AML-193 (cell line): Measurements from ENCODE around the gene KRTAP20-2.

Experiments used
- DNase-seq, 2 experiments: peaks; one replicate each; lab custom pipeline; 2025; lab: John Stamatoyannopoulos, UW

KRTAP20-2 gene

DNA sequence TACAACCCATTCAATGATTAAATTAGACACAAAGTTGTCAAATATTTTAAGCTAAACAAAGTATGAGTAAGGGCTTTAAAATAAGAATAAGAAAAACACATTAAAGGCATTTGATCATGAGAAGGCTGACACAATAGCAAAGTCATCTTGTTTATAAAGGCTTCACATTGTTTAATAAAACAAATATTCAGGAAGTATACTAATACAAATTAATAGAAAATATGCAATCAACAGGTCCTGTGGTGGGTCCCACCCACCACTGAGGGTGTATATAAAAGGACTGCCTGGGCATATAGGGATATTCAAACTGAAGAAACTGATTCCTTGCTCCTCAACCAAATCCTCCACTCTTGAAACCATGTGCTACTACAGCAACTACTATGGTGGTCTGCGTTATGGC lies at the start of gene KRTAP20-2:
TSS of gene KRTAP20-2 (plus strand) at position 301 of the 400 bp plus-strand sequence. CDS start at position 359, 58 bp downstream.
- DNase-seq: no peak

DNA sequence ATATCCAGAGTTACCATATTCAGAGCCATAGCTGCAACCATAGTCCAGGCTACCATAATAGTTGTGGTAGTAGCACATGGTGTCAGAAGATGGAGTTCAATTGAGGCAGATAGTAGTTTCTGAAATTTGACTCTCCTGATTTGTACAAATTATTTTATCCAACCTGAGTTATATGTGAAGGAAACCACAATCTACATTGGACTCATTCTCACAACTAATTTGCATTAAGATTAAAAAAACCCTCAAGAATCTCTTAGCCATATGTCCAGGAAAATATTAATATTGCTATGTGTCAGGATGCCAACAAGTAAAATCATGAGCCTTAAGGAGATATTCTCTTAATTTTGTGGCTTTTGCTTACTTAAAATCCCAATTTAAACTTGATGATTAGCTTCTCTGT lies 44.7 kb upstream of the KRTAP20-2 start, which contains the start of gene KRTAP22-2:
TSS of gene KRTAP22-2 (minus strand) at position 101 of the 400 bp plus-strand sequence.
- no peak for DNase-seq

DNA sequence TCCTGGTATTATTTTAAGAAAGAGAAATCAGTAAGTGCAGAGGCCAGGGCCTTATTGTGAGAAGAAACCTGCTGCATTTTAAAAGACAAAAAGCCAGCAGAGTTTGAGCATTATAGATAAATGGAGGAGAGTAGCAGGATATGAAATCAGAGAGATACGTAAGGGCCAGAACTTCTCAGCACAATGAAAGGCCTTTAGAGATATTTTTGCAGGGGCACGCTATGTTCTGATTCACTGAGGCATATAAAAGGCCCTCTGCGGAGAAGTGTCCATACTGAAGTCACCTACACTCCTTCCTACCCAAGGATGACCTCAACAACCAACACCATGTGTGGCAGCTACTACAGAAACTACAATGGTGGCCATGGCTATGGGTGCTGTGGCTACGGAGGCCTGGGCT lies 42.9 kb upstream of the KRTAP20-2 start, which contains the start of gene KRTAP6-3:
TSS of gene KRTAP6-3 (plus strand) at position 301 of the 400 bp plus-strand sequence. CDS start at position 307, 6 bp downstream.
- no peak for DNase-seq

DNA sequence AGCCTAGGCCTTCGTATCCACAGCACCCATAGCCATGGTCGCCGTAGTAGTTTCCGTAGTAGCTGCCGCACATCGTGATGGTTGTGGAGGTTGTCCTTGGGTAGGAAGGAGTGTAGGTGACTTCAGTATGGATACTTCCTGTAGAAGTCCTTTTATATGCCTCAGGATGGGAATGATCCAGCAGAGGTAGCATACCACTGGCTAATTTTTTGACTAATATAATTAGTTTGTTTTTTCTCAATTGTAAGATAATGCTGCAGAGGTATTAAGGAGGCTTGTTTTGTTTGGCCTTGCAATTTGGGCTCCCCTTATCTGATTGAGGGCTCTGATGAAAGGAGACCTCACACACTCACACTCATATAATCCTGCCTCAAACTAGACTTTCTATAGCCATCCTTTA lies 36.2 kb upstream of the KRTAP20-2 start, which contains the start of gene KRTAP6-2:
TSS of gene KRTAP6-2 (minus strand) at position 101 of the 400 bp plus-strand sequence. CDS start at position 73, 28 bp downstream.
- no peak for DNase-seq

DNA sequence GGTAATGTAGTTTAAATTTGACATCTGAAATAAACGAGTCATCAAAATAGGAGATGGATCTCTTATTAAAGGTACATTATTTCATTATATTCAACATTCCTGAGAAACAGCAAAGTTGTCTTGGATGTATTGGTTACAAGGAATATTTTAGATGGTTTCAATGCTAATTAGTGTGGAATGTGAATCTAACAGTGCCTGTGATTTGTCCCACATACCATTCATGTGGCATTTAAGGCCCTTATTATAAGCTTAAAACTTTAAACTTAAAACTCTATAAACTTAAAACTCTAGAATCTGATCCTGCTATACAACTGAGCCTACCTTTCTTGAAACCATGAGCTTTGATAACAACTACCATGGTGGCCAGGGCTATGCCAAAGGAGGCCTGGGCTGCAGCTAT lies 34.2 kb upstream of the KRTAP20-2 start, which contains the start of gene KRTAP22-1:
TSS of gene KRTAP22-1 (plus strand) at position 301 of the 400 bp plus-strand sequence.
- DNase-seq: no peak

DNA sequence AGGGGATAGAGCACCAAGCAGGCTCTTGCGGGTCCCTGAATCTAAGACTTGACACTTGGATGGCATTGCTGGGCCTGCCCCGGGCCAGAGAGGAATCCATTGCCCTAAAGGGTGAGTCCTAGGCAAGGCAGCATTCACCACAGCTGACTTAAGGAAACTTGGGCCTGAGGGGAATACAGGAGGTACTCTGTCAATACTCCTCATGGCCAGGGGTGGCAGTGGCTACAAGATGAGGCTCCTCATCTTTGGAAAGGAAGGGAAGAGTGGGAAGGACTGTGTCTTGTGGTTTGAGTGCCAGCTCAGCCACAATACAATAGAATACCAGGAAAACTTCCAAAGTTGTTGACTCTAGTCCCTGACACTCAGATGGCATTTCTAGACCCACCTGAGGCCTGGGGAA lies 29.0 kb upstream of the KRTAP20-2 start:
- DNase-seq: no peak

DNA sequence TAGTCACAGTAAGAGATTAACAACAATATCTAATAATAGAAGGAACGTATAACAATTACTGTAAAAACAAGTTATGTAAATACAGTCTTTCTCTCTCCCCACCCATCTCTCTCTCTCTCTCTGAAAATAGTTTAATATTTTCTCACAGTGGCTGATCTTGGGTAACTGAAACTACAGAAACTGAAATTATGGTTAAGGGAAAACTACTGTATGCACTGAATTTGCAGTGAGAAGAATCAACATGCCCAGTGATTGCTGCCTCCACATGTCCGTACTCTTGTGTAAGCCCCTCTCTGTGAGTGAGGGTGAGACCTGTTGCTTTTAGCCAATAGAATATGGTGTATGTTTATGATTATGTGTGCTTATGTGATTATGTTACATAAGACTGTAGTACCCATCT lies 22.9 kb upstream of the KRTAP20-2 start:
- no peak for DNase-seq

DNA sequence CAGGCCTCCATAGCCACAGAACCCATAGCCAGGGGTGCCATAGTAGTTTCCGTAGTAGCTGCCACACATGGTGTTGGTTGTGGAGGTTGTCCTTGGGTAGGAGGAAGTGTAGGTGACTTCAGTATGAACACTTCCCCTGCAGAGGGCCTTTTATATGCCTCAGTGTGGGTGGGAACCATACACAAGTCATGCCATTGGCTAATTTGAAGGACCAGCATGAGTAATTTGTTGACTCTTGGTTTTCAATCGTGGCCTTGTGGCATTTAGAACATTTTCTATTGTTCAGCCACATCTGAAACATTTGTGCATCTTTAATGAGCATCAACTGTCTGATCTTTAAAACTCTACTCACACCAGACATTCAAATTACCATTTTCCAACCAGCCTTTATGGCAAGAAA lies 21.2 kb upstream of the KRTAP20-2 start, which contains the start of gene KRTAP6-1:
TSS of gene KRTAP6-1 (minus strand) at position 95 of the 400 bp plus-strand sequence. CDS start at position 69, 26 bp downstream.
- DNase-seq: no peak

DNA sequence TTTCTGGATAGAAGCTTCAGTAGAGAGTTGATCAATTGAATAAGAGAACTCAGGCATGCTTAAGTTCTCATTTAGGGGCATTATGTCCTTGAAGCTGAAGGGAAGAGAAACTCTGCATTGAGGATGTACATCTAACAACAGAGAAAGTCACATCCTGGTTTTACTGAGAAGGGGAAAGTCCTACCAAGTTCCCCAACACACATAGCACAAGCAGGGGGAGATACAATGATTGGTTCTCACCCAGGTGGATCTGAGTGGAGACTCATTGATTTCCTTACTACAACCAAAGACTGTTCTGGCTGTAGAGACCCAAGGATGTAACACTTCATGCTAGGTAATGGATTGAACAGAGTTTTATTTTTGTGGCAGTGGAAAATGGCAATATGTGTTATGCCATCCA lies 19.8 kb upstream of the KRTAP20-2 start:
- DNase-seq: no peak

DNA sequence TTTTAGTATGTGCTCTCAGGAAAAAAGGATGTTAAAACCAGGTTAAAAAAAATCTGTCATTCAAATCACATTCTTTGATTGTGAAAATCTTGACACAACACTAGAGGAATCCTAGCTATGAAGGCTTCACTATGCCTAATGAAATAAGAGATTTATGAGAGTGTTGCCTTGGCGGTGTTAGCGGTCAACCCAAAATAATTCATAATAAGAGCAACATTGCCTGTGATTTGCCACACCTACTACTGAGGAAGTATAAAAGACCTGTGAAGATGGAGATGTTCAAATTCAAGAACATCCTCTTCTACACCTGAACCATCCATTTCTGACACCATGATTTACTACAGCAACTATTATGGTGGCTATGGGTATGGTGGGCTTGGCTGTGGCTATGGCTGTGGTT lies 18.9 kb upstream of the KRTAP20-2 start, which contains the start of gene KRTAP20-1:
TSS of gene KRTAP20-1 (plus strand) at position 301 of the 400 bp plus-strand sequence. CDS start at position 331, 30 bp downstream.
- DNase-seq: no peak

DNA sequence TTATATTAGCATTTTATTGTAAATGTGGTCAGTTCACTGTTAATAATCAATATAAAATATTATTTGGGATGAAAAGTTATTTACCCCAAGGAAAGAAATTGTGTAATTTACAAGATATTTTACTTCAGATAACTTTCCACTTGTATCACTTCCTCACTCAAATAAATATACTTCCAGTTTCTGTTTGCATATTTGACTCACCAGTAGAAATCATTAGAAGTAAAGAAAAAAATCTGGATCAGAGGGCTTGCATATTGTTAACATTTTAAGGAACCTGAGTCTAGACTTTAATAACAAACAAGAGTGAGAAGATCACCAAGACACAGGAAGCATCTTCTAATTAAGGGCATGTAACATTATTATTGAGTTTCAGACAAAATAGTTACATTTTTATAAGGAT lies 14.9 kb upstream of the KRTAP20-2 start:
- no peak for DNase-seq

DNA sequence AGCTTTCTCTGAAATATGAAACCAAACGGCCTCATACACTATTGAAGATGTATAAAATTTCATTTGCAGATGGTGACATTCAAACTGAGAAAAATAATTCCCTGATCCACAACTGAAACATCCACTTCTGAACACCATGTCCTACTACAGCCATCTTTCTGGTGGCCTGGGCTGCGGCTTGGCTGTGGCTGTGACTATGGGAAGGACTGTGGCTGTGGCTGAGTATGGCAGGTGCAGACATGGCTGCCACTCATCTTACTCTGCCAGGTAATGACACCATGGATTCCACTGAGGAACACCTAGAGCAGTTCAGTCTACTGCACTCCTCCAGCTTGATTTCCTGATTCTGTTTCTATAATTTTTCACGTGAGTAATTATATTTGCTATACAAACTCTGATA lies 14.5 kb upstream of the KRTAP20-2 start, which contains the start of gene KRTAP20-4:
TSS of gene KRTAP20-4 (plus strand) at position 106 of the 400 bp plus-strand sequence.
- no peak for DNase-seq

DNA sequence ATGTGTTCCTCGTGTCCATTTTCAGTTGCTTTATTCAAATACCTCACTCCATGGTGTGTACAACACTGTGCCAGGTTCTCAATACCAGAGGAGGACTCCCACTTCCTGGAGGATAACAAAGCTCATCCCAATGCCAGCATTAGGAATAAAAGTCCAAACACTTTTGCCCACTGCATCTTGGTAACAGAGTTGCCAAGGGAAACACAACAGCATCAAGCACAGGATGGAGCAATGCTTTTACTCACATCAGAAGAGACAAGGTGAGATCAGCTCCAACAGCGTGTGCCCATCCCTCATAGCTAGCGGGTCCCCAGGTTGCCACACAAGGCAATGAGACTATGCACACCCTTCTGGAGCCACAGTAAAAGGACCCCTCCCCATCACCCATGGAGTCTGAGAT lies 11.6 kb upstream of the KRTAP20-2 start:
- no peak for DNase-seq

DNA sequence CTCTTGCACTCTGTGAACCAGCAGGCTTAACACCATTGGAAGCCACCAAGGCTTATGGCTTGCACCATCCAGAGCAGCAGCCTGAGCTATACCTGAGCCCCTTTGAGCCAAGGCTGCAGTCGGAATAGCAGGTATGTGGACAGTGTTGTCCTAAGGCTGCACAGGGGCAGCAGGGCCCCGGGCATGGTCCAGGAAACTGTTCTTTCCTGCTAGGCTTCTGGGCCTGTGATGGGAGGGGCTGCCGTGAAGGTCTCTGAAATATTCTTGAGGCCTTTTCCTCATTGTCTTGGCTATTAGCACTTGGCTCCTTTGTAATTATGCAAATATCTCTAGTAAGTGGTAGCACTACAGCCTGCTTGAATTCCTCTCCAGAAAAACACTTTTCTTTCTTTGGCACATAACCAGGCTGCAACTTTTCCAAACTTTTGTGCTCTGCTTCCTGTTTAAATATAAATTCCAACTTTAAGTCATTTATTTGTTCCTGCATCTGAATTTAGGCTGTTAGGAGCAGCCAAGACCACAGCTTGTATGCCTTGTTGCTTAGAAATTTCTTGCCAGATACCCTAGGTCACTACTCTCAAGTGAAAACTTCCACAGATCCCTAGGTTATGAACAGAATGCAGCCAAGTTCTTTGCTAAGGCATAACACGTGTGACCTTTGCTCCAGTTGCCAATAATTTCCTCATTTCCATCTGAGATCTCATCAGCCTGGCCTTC lies 9.4 kb upstream of the KRTAP20-2 start:
- no peak for DNase-seq

DNA sequence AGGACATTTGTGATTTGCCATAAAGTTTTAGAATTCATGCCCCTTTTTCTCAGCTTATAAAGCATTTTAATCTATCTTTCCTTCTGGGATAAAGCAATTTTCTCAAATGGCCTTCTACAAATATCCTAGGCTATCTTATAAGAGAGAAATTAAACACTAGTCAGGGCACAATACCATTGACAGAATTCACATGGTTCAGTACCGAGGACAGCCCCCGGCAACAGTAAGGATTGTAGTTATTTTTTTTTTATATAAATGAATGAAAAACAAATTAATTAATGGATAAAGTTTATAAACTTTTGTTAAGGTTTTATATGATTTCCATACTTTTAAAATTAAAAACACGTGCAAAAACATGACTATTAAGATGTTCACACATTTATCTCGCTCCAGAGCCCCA lies 6.9 kb upstream of the KRTAP20-2 start:
- DNase-seq: no peak

DNA sequence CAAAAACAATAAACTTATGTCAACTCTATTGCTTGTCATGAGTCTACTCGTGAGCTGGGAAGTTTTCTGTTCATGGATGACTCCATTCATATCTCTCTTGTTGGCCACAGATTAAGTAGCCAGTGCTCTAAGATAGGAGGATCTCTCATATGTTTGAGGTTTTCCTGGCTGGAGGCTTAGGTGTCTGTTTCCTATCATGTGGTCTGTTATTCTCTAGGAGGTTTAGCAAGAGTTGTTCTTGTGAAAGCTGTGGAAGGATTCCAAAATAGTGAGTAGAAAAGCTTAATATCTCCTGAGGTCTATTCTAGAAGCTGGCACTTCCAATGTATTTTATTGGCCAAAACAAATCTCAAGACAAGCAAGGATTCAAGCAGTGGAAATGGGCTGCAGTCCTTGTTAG lies 5.8 kb upstream of the KRTAP20-2 start:
- DNase-seq: no peak

DNA sequence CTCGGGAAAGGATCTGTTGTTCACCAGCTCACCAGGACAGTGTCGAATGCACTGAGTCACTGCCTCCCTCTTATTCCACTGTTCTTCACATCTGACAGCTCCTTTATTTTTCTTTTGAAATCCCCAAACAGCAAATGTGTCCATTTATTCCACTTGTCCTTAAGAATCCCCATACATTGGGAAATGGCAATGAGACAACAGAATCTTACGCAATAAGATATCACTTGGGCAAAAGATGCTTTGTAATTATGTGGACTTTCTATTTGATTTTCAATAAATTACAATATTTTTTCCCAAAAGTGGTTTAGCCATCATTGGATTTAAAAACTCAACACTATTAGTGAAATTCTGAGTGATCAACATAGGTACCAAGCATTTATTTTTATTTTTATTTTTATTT lies 3.7 kb downstream of the KRTAP20-2 start:
- no peak for DNase-seq

DNA sequence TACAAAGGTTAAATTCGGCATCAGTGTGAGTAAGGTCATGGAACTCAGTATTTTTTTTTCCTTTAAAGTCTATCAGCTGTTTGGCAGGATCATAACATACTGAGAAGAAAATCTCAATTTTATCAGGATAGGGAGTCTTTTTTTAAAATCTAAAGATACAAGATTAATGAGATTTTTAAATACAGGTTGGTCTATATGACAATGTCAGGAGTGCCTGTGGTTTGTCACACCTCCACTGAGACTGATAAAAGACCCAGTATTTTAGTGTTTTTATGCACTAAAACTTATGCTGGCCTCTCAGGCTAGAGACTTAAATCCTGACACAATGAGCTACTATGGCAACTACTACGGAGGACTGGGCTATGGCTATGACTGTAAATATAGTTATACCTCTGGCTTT lies 7.6 kb downstream of the KRTAP20-2 start, which contains the start of gene KRTAP20-3:
TSS of gene KRTAP20-3 (plus strand) at position 301 of the 400 bp plus-strand sequence.
- no peak for DNase-seq

DNA sequence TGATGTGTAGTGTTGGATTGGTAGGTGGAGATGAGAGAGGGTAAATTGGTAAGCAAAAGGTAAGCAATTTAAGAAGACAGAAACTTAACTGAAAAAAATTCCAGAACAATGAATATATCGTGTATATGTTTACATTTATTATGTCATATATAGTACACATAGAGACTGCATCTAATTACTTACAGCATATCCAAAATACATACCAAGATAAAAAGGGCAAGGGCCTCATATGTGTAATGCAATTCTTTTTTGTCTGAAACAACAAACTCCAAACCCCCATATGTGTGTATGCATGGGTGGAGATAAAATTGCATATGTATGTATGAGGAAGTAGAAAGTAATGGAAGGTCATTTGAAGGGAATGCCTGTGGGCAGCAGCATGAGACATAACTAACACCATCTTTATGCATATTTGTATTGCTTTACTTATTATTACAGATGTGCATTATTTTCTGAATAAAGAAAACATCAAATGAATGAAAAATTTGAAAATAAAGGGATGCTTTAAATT lies 12.0 kb downstream of the KRTAP20-2 start:
- DNase-seq: no peak

DNA sequence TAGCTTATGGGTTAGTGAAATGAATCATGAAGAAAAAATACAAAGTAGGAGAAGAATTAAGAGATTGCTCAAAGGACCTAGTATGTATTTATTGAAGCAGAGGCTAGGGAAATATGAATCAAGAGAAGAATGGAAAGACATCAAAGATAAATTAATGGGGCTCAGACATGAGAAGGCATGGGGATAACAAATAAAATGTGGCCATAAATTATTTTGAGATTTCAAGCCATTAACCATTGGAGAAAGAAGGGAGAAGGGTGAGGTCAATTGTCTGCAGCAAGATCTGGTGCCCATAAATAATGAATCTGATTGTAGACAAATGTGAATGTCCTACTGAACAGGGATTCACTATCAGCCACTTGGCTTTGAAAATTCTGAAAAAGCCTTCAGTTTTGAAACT lies 17.9 kb downstream of the KRTAP20-2 start:
- DNase-seq: no peak

DNA sequence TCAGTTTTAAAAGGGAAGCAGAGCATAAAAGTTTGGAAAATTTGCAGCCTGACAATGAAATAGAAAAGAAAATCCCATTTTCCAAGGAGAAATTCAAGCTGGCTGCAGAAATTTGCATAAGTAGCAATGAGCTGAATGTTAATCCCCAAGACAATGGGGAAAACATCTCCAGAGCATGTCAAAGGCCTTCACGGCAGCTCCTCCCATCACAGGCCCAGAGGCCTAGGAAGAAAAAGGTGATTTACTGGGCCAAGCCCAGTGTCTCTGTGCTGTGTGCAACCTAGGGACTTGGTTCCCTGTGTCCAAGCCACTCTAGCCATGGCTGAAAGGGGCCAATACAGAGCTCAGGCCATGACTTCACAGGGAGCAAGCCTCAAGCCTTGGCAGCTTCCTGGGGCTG lies 33.8 kb downstream of the KRTAP20-2 start:
- DNase-seq: no peak

DNA sequence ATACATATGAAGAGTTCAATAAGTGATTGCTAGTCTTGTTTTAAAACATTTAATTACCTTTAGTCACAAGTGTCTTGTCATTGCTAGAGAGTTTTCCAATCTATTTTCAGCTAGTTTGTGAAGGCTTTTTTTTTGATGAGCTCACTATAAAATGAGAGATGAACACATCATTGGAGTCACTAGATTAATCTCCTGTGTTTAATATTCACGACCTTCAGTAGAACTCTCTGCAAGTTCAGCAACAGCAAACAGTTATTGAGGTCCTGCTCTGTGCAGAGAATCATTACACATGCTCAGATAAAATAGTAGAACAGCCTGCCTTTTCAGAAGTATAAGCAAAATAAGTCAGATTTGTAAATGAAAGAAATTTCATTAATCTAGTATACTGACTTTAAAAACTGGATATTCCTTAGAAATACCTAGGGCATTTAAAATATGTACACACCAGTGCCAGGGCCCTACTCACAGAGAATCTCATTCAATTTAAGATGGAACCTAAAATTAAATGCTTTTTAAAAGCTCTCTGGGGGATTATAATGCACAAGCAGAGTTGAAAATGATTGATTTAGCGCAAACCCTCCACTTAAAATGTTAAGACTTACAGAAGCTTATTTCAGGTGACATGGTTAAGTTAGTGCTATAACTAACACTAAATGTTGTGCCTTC lies 38.1 kb downstream of the KRTAP20-2 start:
- no peak for DNase-seq
